ENCODE results near the gene RPL11.
A peak's percentile ranks its signal among the peaks of the same experiment; 100 is the strongest.
"Not testable (repeated sequence)": the region's sequence is repeated elsewhere in the genome, so short reads cannot be mapped to it uniquely, and the experiment has no call there.

RPL11 gene

GRCh38 chr1:23720256-23720995 lies 28.8 kb downstream of the RPL11 start:
- Mint-ChIP-seq H3K4me3 (peak overlapping the region; percentile 4), H3K4me1 (peaks cover 11% of the 10 kb centered on the region), H3K27ac (ENCODE audit: low read depth) (peak overlapping the region; percentile 38), H3K27me3 (no peaks in the 10 kb centered on the region), H3K9me3 (no peaks in the 10 kb centered on the region), H3K36me3 (ENCODE audit: insufficient read depth) (peaks cover 5% of the 10 kb centered on the region)
- ATAC-seq (replicated peaks; ENCODE audit: extremely low read depth, poor library complexity, severe bottlenecking) (no peak), DNase-seq (ENCODE audit: low spot score in 2 of 2) (no peak)

GRCh38 chr1:23722652-23723051 lies 31.0 kb downstream of the RPL11 start:
- no peak for DNase-seq (ENCODE audit: low spot score in 2 of 2)
- no peak for ATAC-seq (replicated peaks; ENCODE audit: extremely low read depth, poor library complexity, severe bottlenecking)
- Mint-ChIP-seq H3K4me3 (no peak overlapping the region), H3K4me1 (peaks cover 11% of the 10 kb centered on the region), H3K36me3 (ENCODE audit: insufficient read depth) (peaks cover 2% of the 10 kb centered on the region), H3K27ac (ENCODE audit: low read depth) (no peak overlapping the region), H3K27me3 (no peaks in the 10 kb centered on the region), H3K9me3 (no peaks in the 10 kb centered on the region)

GRCh38 chr1:23726686-23727085 lies 35.1 kb downstream of the RPL11 start:
- Mint-ChIP-seq H3K4me3 (no peak overlapping the region), H3K27ac (ENCODE audit: low read depth) (no peak overlapping the region), H3K4me1 (no peaks in the 10 kb centered on the region), H3K9me3 (no peaks in the 10 kb centered on the region), H3K36me3 (ENCODE audit: insufficient read depth) (no peaks in the 10 kb centered on the region), H3K27me3 (no peaks in the 10 kb centered on the region)
- DNase-seq (ENCODE audit: low spot score in 2 of 2) (no peak), ATAC-seq (replicated peaks; ENCODE audit: extremely low read depth, poor library complexity, severe bottlenecking) (no peak)

GRCh38 chr1:23727362-23727811 lies 35.8 kb downstream of the RPL11 start:
- no peaks in the 10 kb centered on the region for H3K36me3 Mint-ChIP-seq (ENCODE audit: insufficient read depth)
- H3K4me1 Mint-ChIP-seq: no peaks in the 10 kb centered on the region
- H3K9me3 Mint-ChIP-seq: no peaks in the 10 kb centered on the region
- no peak overlapping the region for H3K4me3 Mint-ChIP-seq
- ATAC-seq (replicated peaks; ENCODE audit: extremely low read depth, poor library complexity, severe bottlenecking): no peak
- no peaks in the 10 kb centered on the region for H3K27me3 Mint-ChIP-seq
- H3K27ac Mint-ChIP-seq (ENCODE audit: low read depth): no peak overlapping the region
- no peak for DNase-seq (ENCODE audit: low spot score in 2 of 2)

GRCh38 chr1:23732363-23733224 lies 41.0 kb downstream of the RPL11 start:
- Mint-ChIP-seq H3K36me3 (ENCODE audit: insufficient read depth) (peaks cover 2% of the 10 kb centered on the region), H3K4me1 (no peaks in the 10 kb centered on the region), H3K27me3 (no peaks in the 10 kb centered on the region), H3K4me3 (no peak overlapping the region), H3K27ac (ENCODE audit: low read depth) (no peak overlapping the region), H3K9me3 (no peaks in the 10 kb centered on the region)
- DNase-seq (ENCODE audit: low spot score in 2 of 2) (no peak), ATAC-seq (replicated peaks; ENCODE audit: extremely low read depth, poor library complexity, severe bottlenecking) (no peak)

GRCh38 chr1:23733281-23733680 lies 41.7 kb downstream of the RPL11 start:
- H3K27ac Mint-ChIP-seq (ENCODE audit: low read depth); ATAC-seq (replicated peaks; ENCODE audit: extremely low read depth, poor library complexity, severe bottlenecking); H3K27me3 Mint-ChIP-seq: not testable (repeated sequence)

DNA sequence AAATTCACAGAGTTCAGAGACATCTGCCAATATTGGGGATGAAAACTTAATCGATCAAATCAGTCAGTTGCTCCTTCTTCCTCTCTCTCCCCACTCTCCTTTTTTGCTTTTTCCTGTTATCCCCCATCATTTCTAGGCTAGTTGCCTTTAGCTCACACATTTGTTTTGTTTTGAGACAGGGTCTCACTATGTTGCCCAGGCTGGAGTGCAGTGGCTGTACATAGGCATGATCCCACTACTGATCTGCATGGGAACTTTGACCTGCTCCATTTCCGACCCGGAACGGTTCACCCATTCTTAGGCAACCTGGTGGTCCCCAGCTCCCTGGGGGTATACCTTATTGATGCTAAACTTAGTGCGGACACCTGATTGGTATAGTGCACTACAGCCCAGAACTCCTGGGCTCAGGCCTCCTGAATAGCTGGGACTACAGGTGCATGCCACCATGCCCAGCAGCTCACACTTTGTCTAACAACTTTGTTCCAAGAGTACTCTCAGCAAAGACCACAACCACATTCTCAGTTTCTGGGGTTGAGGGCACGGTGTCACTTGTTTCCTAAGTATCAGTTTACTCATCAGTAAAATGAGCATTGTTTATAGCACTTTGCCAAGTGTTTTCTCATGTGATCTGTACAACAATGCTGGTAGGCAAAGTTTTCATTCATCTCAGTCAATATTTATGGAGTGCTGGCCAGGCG lies 45.0 kb downstream of the RPL11 start:
- no peak for ATAC-seq (replicated peaks; ENCODE audit: extremely low read depth, poor library complexity, severe bottlenecking)

More at GRCh38 chr1:23733281-23733680, 41.7 kb downstream of the RPL11 start:
- H3K4me3 Mint-ChIP-seq; DNase-seq (ENCODE audit: low spot score in 2 of 2); H3K36me3 Mint-ChIP-seq (ENCODE audit: insufficient read depth); H3K9me3 Mint-ChIP-seq; H3K4me1 Mint-ChIP-seq: not testable (repeated sequence)

DNA sequence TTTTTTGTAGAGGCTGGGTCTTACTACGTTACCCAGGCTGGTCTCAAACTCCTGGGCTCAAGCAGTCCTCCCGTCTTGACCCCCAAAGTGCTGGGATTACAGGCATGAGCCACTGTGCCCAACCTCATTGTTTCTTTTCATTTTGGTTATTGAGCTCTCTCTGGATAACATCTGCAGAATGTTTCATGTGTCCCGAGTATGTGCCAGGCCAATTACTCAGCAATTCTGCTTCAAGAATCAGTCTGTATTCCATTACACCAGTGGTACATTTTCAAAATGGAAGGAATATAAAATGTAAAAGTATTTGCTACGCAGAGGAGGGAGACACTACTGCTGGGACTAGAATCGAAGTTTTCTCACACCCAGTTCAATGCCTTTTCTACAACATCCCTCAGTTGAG lies 50.0 kb downstream of the RPL11 start:
- no peak overlapping the region for H3K27ac Mint-ChIP-seq (ENCODE audit: low read depth)

More for the DNA sequence above, 45.0 kb downstream of the RPL11 start:
- H3K27me3 Mint-ChIP-seq: no peaks in the 10 kb centered on the region
- peaks cover 2% of the 10 kb centered on the region for H3K36me3 Mint-ChIP-seq (ENCODE audit: insufficient read depth)
- no peaks in the 10 kb centered on the region for H3K4me1 Mint-ChIP-seq
- H3K27ac Mint-ChIP-seq (ENCODE audit: low read depth): no peak overlapping the region
- no peak for DNase-seq (ENCODE audit: low spot score in 2 of 2)
- H3K9me3 Mint-ChIP-seq: no peaks in the 10 kb centered on the region
- no peak overlapping the region for H3K4me3 Mint-ChIP-seq

DNA sequence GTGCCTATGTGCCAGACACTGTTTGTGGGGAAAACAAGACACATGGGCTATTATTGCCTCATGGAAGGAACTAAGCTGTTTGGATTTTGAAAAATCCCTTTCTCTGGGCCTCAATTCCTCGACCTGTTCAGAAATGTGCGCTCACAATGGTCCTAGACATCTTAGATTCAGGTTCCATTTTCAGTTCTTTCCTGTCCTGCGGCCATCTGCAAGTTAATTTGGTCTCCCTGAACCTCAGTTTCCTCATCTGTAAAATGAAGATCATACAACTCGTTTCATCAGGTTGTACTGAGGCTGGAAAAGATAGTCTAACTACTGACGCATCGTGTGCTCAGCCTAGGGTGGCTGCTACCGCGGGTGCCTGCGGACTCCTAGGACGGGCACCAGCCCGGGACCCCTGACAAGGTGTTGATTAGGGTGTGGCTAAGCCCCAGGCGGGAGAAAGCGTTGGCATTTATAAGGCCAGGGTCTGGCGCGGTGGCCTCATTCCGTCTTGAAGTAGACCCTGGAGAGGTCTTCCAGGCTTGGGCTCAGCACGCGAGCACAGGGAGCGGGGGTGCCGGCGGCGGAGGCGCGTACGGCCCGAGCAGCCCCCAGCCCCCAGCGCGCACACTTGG lies 51.2 kb downstream of the RPL11 start:
- Mint-ChIP-seq H3K9me3 (no peaks in the 10 kb centered on the region), H3K36me3 (ENCODE audit: insufficient read depth) (peaks cover 24% of the 10 kb centered on the region), H3K4me1 (peaks cover 43% of the 10 kb centered on the region), H3K4me3 (peak overlapping the region; percentile 87), H3K27me3 (no peaks in the 10 kb centered on the region), H3K27ac (ENCODE audit: low read depth) (peak overlapping the region; percentile 90)
- DNase-seq (ENCODE audit: low spot score in 2 of 2) (no peak), ATAC-seq (replicated peaks; ENCODE audit: extremely low read depth, poor library complexity, severe bottlenecking) (peak; percentile 29)

More for the DNA sequence above, 50.0 kb downstream of the RPL11 start:
- H3K36me3 Mint-ChIP-seq (ENCODE audit: insufficient read depth): peaks cover 19% of the 10 kb centered on the region
- DNase-seq (ENCODE audit: low spot score in 2 of 2) (no peak), ATAC-seq (replicated peaks; ENCODE audit: extremely low read depth, poor library complexity, severe bottlenecking) (no peak)
- H3K9me3 Mint-ChIP-seq: no peaks in the 10 kb centered on the region
- H3K4me3 Mint-ChIP-seq: peak overlapping the region; percentile 87
- H3K4me1 Mint-ChIP-seq: peaks cover 32% of the 10 kb centered on the region
- no peaks in the 10 kb centered on the region for H3K27me3 Mint-ChIP-seq

GRCh38 chr1:23743287-23744152 lies 51.9 kb downstream of the RPL11 start, which contains the start of gene ELOA:
Gene ELOA (plus strand): TSS chr1:23743471. CDS start chr1:23743504, 33 bp downstream.
- Mint-ChIP-seq H3K4me1 (peaks cover 50% of the 10 kb centered on the region), H3K4me3 (peak within 1 kb of the TSS; percentile 87), H3K27ac (ENCODE audit: low read depth) (peak within 1 kb of the TSS; percentile 90), H3K27me3 (no peaks in the 10 kb centered on the region), H3K9me3 (no peaks in the 10 kb centered on the region), H3K36me3 (ENCODE audit: insufficient read depth) (peaks cover 24% of the 10 kb centered on the region)
- DNase-seq (ENCODE audit: low spot score in 2 of 2) (peak; percentile 51 to 54), ATAC-seq (replicated peaks; ENCODE audit: extremely low read depth, poor library complexity, severe bottlenecking) (peak; percentile 94)

DNA sequence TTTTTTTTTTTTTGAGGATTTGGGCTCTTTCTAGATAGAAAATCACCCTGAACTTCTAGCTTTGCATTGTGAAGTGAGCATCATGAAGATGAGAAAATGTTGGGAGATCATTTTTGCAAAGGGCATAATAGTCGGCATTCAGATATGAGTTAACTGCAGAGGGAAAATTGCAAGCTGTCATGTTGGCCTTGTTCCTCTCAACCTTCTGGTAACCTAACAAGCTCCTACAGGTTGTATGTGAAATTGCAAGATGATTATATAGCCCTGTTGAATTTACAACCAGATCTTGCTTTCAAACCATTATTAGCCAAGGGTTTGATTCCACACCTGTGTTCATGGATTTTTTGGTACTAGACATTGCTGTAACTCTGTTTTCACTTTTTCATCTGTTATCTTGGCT lies 53.9 kb downstream of the RPL11 start:
- Mint-ChIP-seq H3K4me1 (peaks cover 57% of the 10 kb centered on the region), H3K9me3 (no peaks in the 10 kb centered on the region), H3K27me3 (no peaks in the 10 kb centered on the region), H3K36me3 (ENCODE audit: insufficient read depth) (peaks cover 36% of the 10 kb centered on the region), H3K27ac (ENCODE audit: low read depth) (peak overlapping the region; percentile 87), H3K4me3 (peak overlapping the region; percentile 87)
- ATAC-seq (replicated peaks; ENCODE audit: extremely low read depth, poor library complexity, severe bottlenecking) (no peak), DNase-seq (ENCODE audit: low spot score in 2 of 2) (no peak)
